8988T (cell line): ENCODE data around the gene GPC3.
"Not testable (repeated sequence)": the region's sequence is repeated elsewhere in the genome, so short reads cannot be mapped to it uniquely, and the experiment has no call there.

Source experiments
- DNase-seq: peaks from one replicate; pipeline ENCODE4 v3.0.0; 2011

The GPC3 gene

GRCh38 chrX:133746593-133746992, 238.8 kb downstream of the GPC3 start:
- no peak for DNase-seq

- DNase-seq = no peak
Observed at GRCh38 chrX:133745349-133745748, 240.0 kb downstream of the GPC3 start.

- DNase-seq = no peak
Observed at GRCh38 chrX:133742602-133743305, 242.6 kb downstream of the GPC3 start.

- DNase-seq = no peak
Observed at GRCh38 chrX:133741303-133741702, 244.1 kb downstream of the GPC3 start.

GRCh38 chrX:133726642-133727041, 258.8 kb downstream of the GPC3 start:
- DNase-seq = no peak

GRCh38 chrX:133726211-133726630, 259.2 kb downstream of the GPC3 start:
- DNase-seq = no peak

GRCh38 chrX:133723930-133724329, 261.5 kb downstream of the GPC3 start:
- no peak for DNase-seq

- no peak for DNase-seq
Observed at GRCh38 chrX:133722756-133723155, 262.6 kb downstream of the GPC3 start.

GRCh38 chrX:133720269-133720668, 265.1 kb downstream of the GPC3 start:
- DNase-seq = not testable (repeated sequence)

- DNase-seq = no peak
Observed at GRCh38 chrX:133715715-133716114, 269.7 kb downstream of the GPC3 start.

- no peak for DNase-seq
Observed at GRCh38 chrX:133709501-133709900, 275.9 kb downstream of the GPC3 start.

- DNase-seq = no peak
Observed at GRCh38 chrX:133706890-133707289, 278.5 kb downstream of the GPC3 start.

GRCh38 chrX:133702230-133702629, 283.2 kb downstream of the GPC3 start:
- no peak for DNase-seq

- DNase-seq = no peak
Observed at GRCh38 chrX:133699023-133699728, 286.2 kb downstream of the GPC3 start.

- DNase-seq = no peak
Observed at GRCh38 chrX:133698298-133698697, 287.1 kb downstream of the GPC3 start.

GRCh38 chrX:133697656-133698055, 287.7 kb downstream of the GPC3 start:
- no peak for DNase-seq

GRCh38 chrX:133689997-133690599, 295.3 kb downstream of the GPC3 start:
- DNase-seq = no peak

- DNase-seq = no peak
Observed at GRCh38 chrX:133685822-133686221, 299.6 kb downstream of the GPC3 start.

GRCh38 chrX:133681897-133682296, 303.5 kb downstream of the GPC3 start:
- no peak for DNase-seq

- DNase-seq = no peak
Observed at GRCh38 chrX:133681421-133681820, 304.0 kb downstream of the GPC3 start.

GRCh38 chrX:133677123-133678063, 308.0 kb downstream of the GPC3 start:
- DNase-seq = no peak

GRCh38 chrX:133676344-133677122, 308.9 kb downstream of the GPC3 start:
- no peak for DNase-seq
